Stimulated activated CD8-positive, alpha-beta memory T cell treated with anti-CD3 and anti-CD28 coated beads, Interleukin-12 subunit alpha, Interleukin-12 subunit beta, amount 100 ng/mL, for 24 hours (primary cell): ENCODE results near the gene CCDC92B.

ENCODE experiments used
- DNase-seq: peaks from one replicate; pipeline ENCODE4 v3.0.0-alpha.2; 2020; ENCODE audit errors: extremely low read depth

Gene CCDC92B

GRCh38 chr17:2778489-2778888 lies 29.0 kb upstream of the CCDC92B start:
- DNase-seq = no peak

- DNase-seq = no peak
Observed at GRCh38 chr17:2777242-2777867, 27.9 kb upstream of the CCDC92B start.

GRCh38 chr17:2776589-2777241 lies 27.3 kb upstream of the CCDC92B start:
- DNase-seq = no peak

GRCh38 chr17:2775206-2775605 lies 25.8 kb upstream of the CCDC92B start:
- DNase-seq = no peak

- no peak for DNase-seq
Observed at GRCh38 chr17:2770129-2770528, 20.7 kb upstream of the CCDC92B start.

- DNase-seq = no peak
Observed at GRCh38 chr17:2758870-2759269, 9.4 kb upstream of the CCDC92B start.

GRCh38 chr17:2755891-2756724 lies 6.7 kb upstream of the CCDC92B start:
- no peak for DNase-seq

- no peak for DNase-seq
Observed at GRCh38 chr17:2751491-2751890, 2.0 kb upstream of the CCDC92B start.

- DNase-seq = no peak
Observed at GRCh38 chr17:2750721-2751120, 1.3 kb upstream of the CCDC92B start.

GRCh38 chr17:2749784-2750181 lies 331 bp upstream of the CCDC92B start:
- DNase-seq = peak; percentile 51

- DNase-seq = no peak
Observed at GRCh38 chr17:2745317-2746037, 4.0 kb downstream of the CCDC92B start.

GRCh38 chr17:2737693-2738092 lies 11.8 kb downstream of the CCDC92B start:
- no peak for DNase-seq

- DNase-seq = no peak
Observed at GRCh38 chr17:2736956-2737355, 12.5 kb downstream of the CCDC92B start.

GRCh38 chr17:2735896-2736295 lies 13.6 kb downstream of the CCDC92B start:
- no peak for DNase-seq

GRCh38 chr17:2734939-2735338 lies 14.5 kb downstream of the CCDC92B start:
- no peak for DNase-seq

GRCh38 chr17:2731807-2732206 lies 17.6 kb downstream of the CCDC92B start:
- DNase-seq = no peak

- no peak for DNase-seq
Observed at GRCh38 chr17:2730764-2731353, 18.6 kb downstream of the CCDC92B start.

- no peak for DNase-seq
Observed at GRCh38 chr17:2724784-2725164, 24.7 kb downstream of the CCDC92B start.

GRCh38 chr17:2723997-2724783 lies 25.3 kb downstream of the CCDC92B start:
- no peak for DNase-seq

GRCh38 chr17:2723505-2723996 lies 25.9 kb downstream of the CCDC92B start:
- DNase-seq = no peak

GRCh38 chr17:2722611-2723010 lies 26.8 kb downstream of the CCDC92B start:
- no peak for DNase-seq
